SK-N-MC (cell line): ENCODE data around the gene OTUB1.

Source experiments
- EZH2 ChIP-seq: fragments of 200-600 bp; sonication (generic); IDR thresholded peaks from one replicate; pipeline ENCODE4 v1.6.1; 2017; ENCODE audit warnings: antibody characterized with exemption
- FOXP2 ChIP-seq: optimal IDR thresholded peaks from 2 replicates; pipeline ENCODE3; 2011; ENCODE audit warnings: mild to moderate bottlenecking, moderate library complexity; ENCODE audit not compliant: insufficient read depth; ENCODE audit errors: extremely low read length, control extremely low read depth
- POLR2AphosphoS5 ChIP-seq: IDR thresholded peaks from 2 replicates; pipeline ENCODE4 v1.6.1; 2012; ENCODE audit warnings: mild to moderate bottlenecking, low read depth, low read length, borderline replicate concordance

- TF ChIP-seq POLR2AphosphoS5 = no peak
- no peak for TF ChIP-seq EZH2
- no peak for TF ChIP-seq FOXP2
These were observed 28.1 kb downstream of the OTUB1 start for GRCh38 chr11:64014356-64014755.
